ENCODE data around the gene CDAN1. TPM values are rescaled to one million over a fixed set of nuclear protein-coding genes. Genes with fewer than 3 reads are reported as not detected.

Gene CDAN1
- total and polyA plus RNA-seq, 2 of the 4 experiments (the other 2 are of a cell fraction) = 4.7 to 5.6 TPM

DNA sequence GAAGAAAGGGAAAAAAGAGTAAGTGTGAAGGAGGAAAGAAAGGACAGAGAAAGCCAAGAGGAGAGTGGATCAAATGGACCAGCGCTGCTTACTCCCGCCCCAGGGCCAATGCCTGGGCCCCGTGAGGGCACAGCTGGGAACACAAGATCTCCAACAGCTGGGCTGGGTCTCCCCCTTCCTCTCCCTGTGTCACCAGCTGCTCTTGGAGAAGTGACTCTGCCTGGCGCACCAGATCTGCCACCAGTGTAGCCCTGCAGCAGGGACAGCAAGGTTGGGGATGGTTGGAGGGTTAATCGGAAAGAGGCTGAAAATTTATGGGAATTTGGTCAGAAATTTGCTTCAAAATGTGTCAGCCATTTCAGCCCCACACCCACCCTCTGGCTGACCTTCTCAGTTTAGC is 8.4 kb downstream of the CDAN1 start:
- no peak overlapping the region for H3K14ac ChIP-seq (replicated peaks; ENCODE audit: low read depth, low read length)
- no peak for ATAC-seq (ENCODE audit: low read depth)
- H2BK5ac ChIP-seq (ENCODE audit: low read depth, low read length, poor library complexity, severe bottlenecking) = no peak overlapping the region
- no peak overlapping the region for H4K5ac ChIP-seq (ENCODE audit: low read depth, low read length)
- H3K56ac ChIP-seq (ENCODE audit: extremely low read depth, insufficient read depth, low read length) = no peak overlapping the region
- H4K20me1 ChIP-seq (ENCODE audit: insufficient read depth, low read length) = no peaks in the 10 kb centered on the region; the same call in 1 of the 2 replicates
- H3K4me3 ChIP-seq (ENCODE audit: insufficient read depth, low read depth, low read length) = no peak overlapping the region
- intact Hi-C loops (cut with micrococcal nuclease) (no loop called here), in situ Hi-C loops (cut with MboI; ENCODE audit: low sequenced_read_pairs) (no loop called here), dilution Hi-C loops (cut with HindIII; ENCODE audit: low sequenced_read_pairs, unreplicated experiment) (no loop called here)
- H3K36me3 ChIP-seq (ENCODE audit: control insufficient read depth, insufficient read depth, low read length) = peaks cover 82% of the 10 kb centered on the region
- H3K4me2 ChIP-seq (ENCODE audit: low read depth, low read length) = no peak overlapping the region
- H2BK120ac ChIP-seq (ENCODE audit: low read depth, low read length) = no peak overlapping the region
- H3K9me3 ChIP-seq (ENCODE audit: control insufficient read depth, insufficient read depth, low read length) = no peaks in the 10 kb centered on the region
- no peak overlapping the region for H2BK15ac ChIP-seq (ENCODE audit: low read depth, low read length)
- no peaks in the 10 kb centered on the region for H3K4me1 ChIP-seq (ENCODE audit: control insufficient read depth, insufficient read depth, low read length)
- no peak overlapping the region for H2AFZ ChIP-seq (replicated peaks; ENCODE audit: low read length, poor library complexity)
- no peaks in the 10 kb centered on the region for H3K27me3 ChIP-seq (ENCODE audit: control insufficient read depth, insufficient read depth, low read length)
- peaks cover 0 to 8% of the 10 kb centered on the region in 2 experiments; a peak in 2 of 4 replicates for H3K79me1 ChIP-seq (ENCODE audit: low read depth in 1 of 2, low read length in 2 of 2)
- H4K91ac ChIP-seq (ENCODE audit: insufficient read depth, low read depth, low read length) = no peak overlapping the region
- POLR2A ChIA-PET (ENCODE audit: unreplicated experiment) = no interaction called here
- H3K9me1 ChIP-seq (ENCODE audit: insufficient read depth, low read length) = no peaks in the 10 kb centered on the region
- TF ChIP-seq MXI1 (IDR thresholded peaks at IDR 0.05; ENCODE audit: borderline replicate concordance, low read depth, low read length) (no peak), POLR2A (IDR thresholded peaks at IDR 0.05; ENCODE audit: low read depth, low read length) (no peak), MAFK (IDR thresholded peaks at IDR 0.05; ENCODE audit: low read depth, low read length) (no peak), BHLHE40 (IDR thresholded peaks at IDR 0.05; ENCODE audit: low read depth, low read length) (no peak), CEBPB (IDR thresholded peaks at IDR 0.05; ENCODE audit: low read depth, low read length) (no peak), MAZ (IDR thresholded peaks at IDR 0.05; ENCODE audit: borderline replicate concordance, low read depth, low read length) (no peak), NFE2L2 (IDR thresholded peaks at IDR 0.05; ENCODE audit: low read depth, low read length) (no peak), FOS (IDR thresholded peaks at IDR 0.05; ENCODE audit: low read depth, low read length) (no peak), SMC3 (IDR thresholded peaks at IDR 0.05; ENCODE audit: low read depth, low read length) (no peak), RCOR1 (IDR thresholded peaks at IDR 0.05; ENCODE audit: insufficient replicate concordance, low read length) (no peak), RFX5 (IDR thresholded peaks at IDR 0.05; ENCODE audit: low read depth, low read length) (no peak), RAD21 (IDR thresholded peaks at IDR 0.05; ENCODE audit: low read length) (no peak), CHD1 (IDR thresholded peaks at IDR 0.05; ENCODE audit: low read depth, low read length) (no peak)
- TF ChIP-seq, protein P1, sequence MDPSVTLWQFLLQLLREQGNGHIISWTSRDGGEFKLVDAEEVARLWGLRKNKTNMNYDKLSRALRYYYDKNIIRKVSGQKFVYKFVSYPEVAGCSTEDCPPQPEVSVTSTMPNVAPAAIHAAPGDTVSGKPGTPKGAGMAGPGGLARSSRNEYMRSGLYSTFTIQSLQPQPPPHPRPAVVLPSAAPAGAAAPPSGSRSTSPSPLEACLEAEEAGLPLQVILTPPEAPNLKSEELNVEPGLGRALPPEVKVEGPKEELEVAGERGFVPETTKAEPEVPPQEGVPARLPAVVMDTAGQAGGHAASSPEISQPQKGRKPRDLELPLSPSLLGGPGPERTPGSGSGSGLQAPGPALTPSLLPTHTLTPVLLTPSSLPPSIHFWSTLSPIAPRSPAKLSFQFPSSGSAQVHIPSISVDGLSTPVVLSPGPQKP (IDR thresholded peaks at IDR 0.05; ENCODE audit: borderline replicate concordance, low read depth, low read length) = no peak
- TF ChIP-seq, protein P2, sequence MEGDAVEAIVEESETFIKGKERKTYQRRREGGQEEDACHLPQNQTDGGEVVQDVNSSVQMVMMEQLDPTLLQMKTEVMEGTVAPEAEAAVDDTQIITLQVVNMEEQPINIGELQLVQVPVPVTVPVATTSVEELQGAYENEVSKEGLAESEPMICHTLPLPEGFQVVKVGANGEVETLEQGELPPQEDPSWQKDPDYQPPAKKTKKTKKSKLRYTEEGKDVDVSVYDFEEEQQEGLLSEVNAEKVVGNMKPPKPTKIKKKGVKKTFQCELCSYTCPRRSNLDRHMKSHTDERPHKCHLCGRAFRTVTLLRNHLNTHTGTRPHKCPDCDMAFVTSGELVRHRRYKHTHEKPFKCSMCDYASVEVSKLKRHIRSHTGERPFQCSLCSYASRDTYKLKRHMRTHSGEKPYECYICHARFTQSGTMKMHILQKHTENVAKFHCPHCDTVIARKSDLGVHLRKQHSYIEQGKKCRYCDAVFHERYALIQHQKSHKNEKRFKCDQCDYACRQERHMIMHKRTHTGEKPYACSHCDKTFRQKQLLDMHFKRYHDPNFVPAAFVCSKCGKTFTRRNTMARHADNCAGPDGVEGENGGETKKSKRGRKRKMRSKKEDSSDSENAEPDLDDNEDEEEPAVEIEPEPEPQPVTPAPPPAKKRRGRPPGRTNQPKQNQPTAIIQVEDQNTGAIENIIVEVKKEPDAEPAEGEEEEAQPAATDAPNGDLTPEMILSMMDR (conservative IDR thresholded peaks at IDR 0.05; ENCODE audit: low read depth, low read length) = no peak
- TF ChIP-seq, protein P3, sequence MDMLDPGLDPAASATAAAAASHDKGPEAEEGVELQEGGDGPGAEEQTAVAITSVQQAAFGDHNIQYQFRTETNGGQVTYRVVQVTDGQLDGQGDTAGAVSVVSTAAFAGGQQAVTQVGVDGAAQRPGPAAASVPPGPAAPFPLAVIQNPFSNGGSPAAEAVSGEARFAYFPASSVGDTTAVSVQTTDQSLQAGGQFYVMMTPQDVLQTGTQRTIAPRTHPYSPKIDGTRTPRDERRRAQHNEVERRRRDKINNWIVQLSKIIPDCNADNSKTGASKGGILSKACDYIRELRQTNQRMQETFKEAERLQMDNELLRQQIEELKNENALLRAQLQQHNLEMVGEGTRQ (IDR thresholded peaks at IDR 0.05; ENCODE audit: low read depth, low read length) = no peak
- H3K9ac ChIP-seq (ENCODE audit: low read depth, low read length) = no peak overlapping the region
- CTCF ChIA-PET = no interaction called here
- H3K27ac ChIP-seq (ENCODE audit: insufficient read depth, low read length) = no peak overlapping the region
- no peak for DNase-seq
- peak overlapping the region; percentile 65 for H2AK9ac ChIP-seq (replicated peaks; ENCODE audit: low read depth, low read length, poor library complexity)
- H3K23ac ChIP-seq (ENCODE audit: low read depth, low read length) = no peak overlapping the region
- BruUV-seq (replicated peaks) = no TSS peak
- no peak overlapping the region for H2AK5ac ChIP-seq (ENCODE audit: low read depth, low read length)
- no peak overlapping the region for H3K18ac ChIP-seq (ENCODE audit: low read depth, low read length)
- no peak overlapping the region for H3K4ac ChIP-seq (ENCODE audit: low read depth, low read length)
- no peak overlapping the region for H4K8ac ChIP-seq (ENCODE audit: low read depth in 2 of 2, low read length in 2 of 2)
- no CpG with 5 or more reads among the region's 5 CpGs for WGBS, 2 experiments (ENCODE audit: extremely low coverage in 2 of 2, insufficient read length in 1 of 2)
- H2BK20ac ChIP-seq (ENCODE audit: low read depth, low read length) = no peak overlapping the region

All from IMR-90 (cell line).